Activated T-cell treated with anti-CD3 and anti-CD28 coated beads, Interleukin-2, amount 50 U/mL, for 4 hours (primary cell): ENCODE results near the gene PAWR. TPM values are rescaled to one million over a fixed set of nuclear protein-coding genes. Genes with fewer than 3 reads are reported as not detected.
"Not testable (repeated sequence)": the region's sequence is repeated elsewhere in the genome, so short reads cannot be mapped to it uniquely, and the experiment has no call there.

Source experiments
- ATAC-seq, 2 donors: fragments of 200-7000 bp; cut with Tn5 transposase; one replicate each; pipeline ENCODE4 v1.10.0; 2021
- DNase-seq: peaks from one replicate; pipeline ENCODE4 v3.0.0-alpha.2; 2020
- H3K27me3 Mint-ChIP-seq: one replicate; pipeline ENCODE4 v1.8.0; 2021; ENCODE audit warnings: low read depth, mixed read lengths
- H3K36me3 Mint-ChIP-seq: one replicate; pipeline ENCODE4 v1.8.0; 2022; ENCODE audit warnings: mixed read lengths; ENCODE audit not compliant: insufficient read depth
- H3K4me1 Mint-ChIP-seq: one replicate; pipeline ENCODE4 v1.8.0; 2021; ENCODE audit warnings: low read depth, mixed read lengths
- H3K4me3 Mint-ChIP-seq: one replicate; pipeline ENCODE4 v1.8.0; 2021; ENCODE audit warnings: mild to moderate bottlenecking, moderate library complexity, mixed read lengths
- H3K9me3 Mint-ChIP-seq: one replicate; pipeline ENCODE4 v1.8.0; 2021; ENCODE audit warnings: mixed read lengths
- total RNA-seq, 3 donors: library from RNA; stranded (reverse); gene quantifications; one replicate each; pipeline ENCODE4 v1.2.1, GENCODE V29; 2021

The PAWR gene
- total RNA-seq, 3 donors from 2014 or later = 1.5 to 7.3 (median 7.3) TPM

DNA sequence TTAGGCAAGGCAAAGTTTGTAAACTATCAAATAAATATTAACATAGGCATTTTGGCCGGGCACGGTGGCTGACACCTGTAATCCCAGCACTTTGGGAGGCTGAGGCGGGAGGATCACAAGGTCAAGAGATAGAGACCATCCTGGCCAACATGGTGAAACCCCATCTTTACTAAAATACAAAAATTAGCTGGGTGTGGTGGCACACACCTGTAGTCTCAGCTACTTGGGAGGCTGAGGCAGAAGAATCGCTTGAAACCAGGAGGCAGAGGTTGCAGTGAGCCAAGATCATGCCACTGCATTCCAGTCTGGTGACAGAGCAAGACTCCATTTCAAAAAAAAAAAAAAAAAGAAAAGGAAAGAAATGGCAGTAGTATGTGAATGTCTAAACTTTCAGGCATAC, 43.9 kb downstream of the PAWR start:
- H3K4me3 Mint-ChIP-seq, H3K27me3 Mint-ChIP-seq, ATAC-seq, H3K9me3 Mint-ChIP-seq, H3K4me1 Mint-ChIP-seq, H3K36me3 Mint-ChIP-seq, DNase-seq: not testable (repeated sequence)

DNA sequence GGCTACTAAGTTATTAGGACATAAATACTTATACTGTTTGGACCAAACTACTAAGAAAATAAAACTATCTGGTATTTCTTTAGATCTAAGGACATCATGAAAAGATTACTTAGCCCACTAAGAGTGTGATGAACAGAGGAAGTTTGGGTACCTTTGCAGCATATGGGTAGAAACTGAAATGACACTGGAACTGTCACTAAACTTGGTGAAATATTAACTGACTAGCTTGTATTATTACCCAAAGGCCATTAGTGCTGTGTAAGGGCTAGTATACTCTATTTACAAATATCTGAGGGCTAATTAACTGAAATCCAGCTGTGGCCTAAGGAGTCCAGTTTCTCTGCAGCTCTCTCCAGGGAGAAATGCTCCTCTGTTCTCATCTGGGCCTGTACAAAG, 45.5 kb downstream of the PAWR start:
- H3K36me3 Mint-ChIP-seq = no peaks in the 10 kb centered on the region
- ATAC-seq (no peak), DNase-seq (no peak)
- no peaks in the 10 kb centered on the region for H3K9me3 Mint-ChIP-seq
- no peaks in the 10 kb centered on the region for H3K4me1 Mint-ChIP-seq
- peaks cover 1% of the 10 kb centered on the region for H3K27me3 Mint-ChIP-seq
- H3K4me3 Mint-ChIP-seq = no peak overlapping the region

DNA sequence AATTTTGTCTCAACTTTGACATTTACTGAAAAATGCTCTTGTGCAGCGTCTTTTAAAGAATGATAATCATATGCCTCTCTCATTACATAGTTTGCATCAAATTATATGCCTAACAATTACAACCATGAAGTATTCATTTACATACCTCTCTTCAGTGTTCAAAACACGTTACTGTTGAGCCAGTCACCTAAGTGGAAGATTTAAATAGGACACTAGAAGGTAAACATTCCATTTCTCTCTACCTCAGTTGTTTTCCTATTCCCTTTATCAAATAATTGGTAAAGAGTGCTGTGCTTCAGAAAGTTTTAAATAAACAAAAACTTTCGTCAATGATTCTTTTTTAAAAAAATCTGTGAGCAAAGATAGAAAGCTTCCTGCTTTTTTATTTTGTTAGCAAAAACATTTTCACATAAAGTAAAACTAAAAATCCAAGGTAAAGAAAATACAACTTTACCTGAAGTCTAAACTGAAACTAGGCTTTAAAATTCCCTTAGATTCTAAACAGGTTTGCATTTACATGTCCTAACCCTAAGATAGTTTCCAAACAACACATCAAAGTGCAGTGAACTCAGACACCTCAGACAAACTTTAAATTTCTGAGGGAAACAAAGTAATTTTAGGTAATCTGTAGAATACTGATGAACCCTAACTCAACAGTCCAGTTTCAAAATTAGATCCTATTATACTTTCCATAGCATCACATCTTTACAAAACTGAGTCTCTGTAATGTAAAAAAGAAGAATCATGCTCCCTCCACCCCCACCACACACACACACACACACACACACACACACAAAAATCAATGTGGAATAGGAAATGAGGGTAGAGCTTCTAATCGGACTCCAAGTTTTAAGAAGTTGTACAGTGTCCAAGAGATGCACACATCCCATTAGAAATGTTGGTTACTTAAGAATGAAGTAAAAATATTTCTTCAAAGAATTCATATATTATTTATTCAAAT, 46.2 kb downstream of the PAWR start:
- no peak overlapping the region for H3K4me3 Mint-ChIP-seq
- DNase-seq = no peak
- H3K4me1 Mint-ChIP-seq = no peaks in the 10 kb centered on the region

DNA sequence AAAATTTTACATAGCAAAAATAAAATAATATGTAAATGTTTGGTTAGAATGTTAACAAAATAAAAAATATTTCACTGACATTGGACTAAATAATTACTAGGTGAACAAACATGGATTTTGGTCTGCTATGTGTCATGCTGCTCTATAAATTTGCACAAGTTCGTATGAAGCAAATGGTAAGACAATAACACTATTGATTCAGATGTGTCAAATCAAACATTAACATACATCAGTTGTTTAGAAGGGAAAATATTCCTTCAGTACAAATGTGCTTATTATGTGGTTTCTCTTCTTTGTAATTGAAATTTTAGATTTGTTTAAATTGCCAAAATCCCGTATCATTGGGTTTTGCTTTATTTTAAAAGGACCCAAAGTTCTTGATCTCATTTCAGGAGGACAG, 46.9 kb downstream of the PAWR start:
- ATAC-seq (no peak), DNase-seq (no peak)
- H3K4me1 Mint-ChIP-seq = no peaks in the 10 kb centered on the region
- no peaks in the 10 kb centered on the region for H3K36me3 Mint-ChIP-seq
- H3K4me3 Mint-ChIP-seq = no peak overlapping the region
- no peaks in the 10 kb centered on the region for H3K9me3 Mint-ChIP-seq
- peaks cover 3% of the 10 kb centered on the region for H3K27me3 Mint-ChIP-seq

More for the DNA sequence above, 46.2 kb downstream of the PAWR start:
- Mint-ChIP-seq H3K27me3 (peaks cover 3% of the 10 kb centered on the region), H3K36me3 (no peaks in the 10 kb centered on the region), H3K9me3 (no peaks in the 10 kb centered on the region)
- no peak for ATAC-seq

DNA sequence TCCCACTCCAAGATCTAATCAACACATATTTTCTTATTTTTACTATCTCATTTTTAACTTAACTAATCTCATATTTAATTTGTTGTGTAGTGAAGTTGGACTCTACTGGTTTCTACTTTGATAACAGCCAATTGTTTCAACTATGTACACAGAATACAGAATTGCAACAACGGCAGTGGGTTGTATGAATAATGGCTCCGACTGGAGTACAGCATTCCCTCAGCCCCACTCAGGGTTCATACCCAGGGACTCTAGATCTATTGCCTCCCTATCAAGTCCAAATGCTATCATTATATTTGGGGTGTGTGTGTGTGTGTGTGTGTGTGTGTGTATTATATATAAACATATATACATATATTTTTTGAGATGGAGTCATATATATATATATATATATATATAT, 52.3 kb downstream of the PAWR start:
- H3K4me3 Mint-ChIP-seq = no peak overlapping the region
- H3K27me3 Mint-ChIP-seq = peaks cover 5% of the 10 kb centered on the region
- no peak for DNase-seq
- H3K9me3 Mint-ChIP-seq = no peaks in the 10 kb centered on the region
- no peak for ATAC-seq
- no peaks in the 10 kb centered on the region for H3K4me1 Mint-ChIP-seq
- no peaks in the 10 kb centered on the region for H3K36me3 Mint-ChIP-seq

DNA sequence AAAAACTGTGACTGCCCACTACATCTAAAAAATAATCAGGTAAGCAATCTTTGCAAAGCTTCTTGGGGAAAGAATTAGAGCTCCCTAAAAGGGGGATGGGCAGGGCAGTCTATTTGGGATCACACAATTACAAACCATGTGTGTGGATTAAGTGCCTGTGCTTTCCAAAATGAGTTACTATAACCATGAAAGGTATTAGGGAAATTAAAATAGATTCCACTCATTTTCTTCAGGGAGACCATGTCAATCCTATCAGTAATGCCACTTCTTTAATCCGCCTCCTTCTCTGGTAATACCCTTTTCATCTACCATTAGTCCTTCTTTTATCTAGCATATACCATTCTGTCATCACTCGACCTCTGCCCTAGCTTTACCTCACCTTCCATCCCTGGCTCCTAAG, 53.7 kb downstream of the PAWR start:
- Mint-ChIP-seq H3K9me3 (no peaks in the 10 kb centered on the region), H3K27me3 (peaks cover 5% of the 10 kb centered on the region), H3K4me1 (no peaks in the 10 kb centered on the region), H3K4me3 (no peak overlapping the region), H3K36me3 (no peaks in the 10 kb centered on the region)
- DNase-seq (no peak), ATAC-seq (no peak)

DNA sequence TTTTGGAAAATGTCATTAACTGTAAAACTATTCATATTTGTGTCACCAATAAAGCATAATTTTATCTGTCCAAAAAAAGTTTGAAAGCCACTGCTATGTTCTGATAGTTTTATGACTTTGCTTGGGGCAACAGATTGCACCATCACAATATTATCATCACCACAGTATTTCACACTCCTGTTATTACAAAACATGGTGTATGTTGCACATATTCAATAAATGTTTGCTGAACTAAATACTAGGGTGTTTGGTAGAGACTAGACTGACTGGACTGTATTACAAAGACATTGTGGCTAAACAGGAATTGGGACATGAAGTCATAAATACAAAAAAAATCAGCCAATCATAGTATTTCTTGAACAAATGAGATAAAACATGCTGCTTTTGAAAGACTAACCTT, 55.1 kb downstream of the PAWR start:
- H3K4me1 Mint-ChIP-seq = no peaks in the 10 kb centered on the region
- H3K27me3 Mint-ChIP-seq = peaks cover 5% of the 10 kb centered on the region
- no peak overlapping the region for H3K4me3 Mint-ChIP-seq
- H3K36me3 Mint-ChIP-seq = no peaks in the 10 kb centered on the region
- no peak for ATAC-seq
- no peak for DNase-seq
- no peaks in the 10 kb centered on the region for H3K9me3 Mint-ChIP-seq

DNA sequence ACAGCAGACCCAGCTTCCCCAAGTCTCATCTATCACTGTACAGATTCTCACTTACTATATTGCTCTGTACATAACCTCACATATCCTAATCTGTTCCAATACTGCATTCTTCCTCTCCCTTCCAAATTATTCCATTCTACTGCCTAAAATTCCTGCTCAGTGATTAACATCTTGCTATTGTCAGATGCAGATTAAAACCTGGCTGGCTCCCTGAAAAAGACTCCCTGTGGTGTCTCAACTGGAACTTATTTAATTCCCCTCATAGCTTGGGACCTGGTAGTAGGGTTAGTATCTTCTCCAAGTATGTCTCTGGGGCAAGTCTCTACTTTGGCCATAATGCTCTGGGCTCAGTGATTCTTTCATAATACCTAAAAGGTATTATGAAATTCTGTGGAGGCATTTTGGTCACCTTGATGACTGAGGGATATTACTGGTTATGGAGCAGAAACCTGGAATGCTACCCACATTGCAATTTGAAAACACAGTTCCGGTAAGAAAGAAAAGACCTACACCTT, 55.8 kb downstream of the PAWR start:
- peaks cover 2% of the 10 kb centered on the region for H3K27me3 Mint-ChIP-seq
- H3K4me1 Mint-ChIP-seq = no peaks in the 10 kb centered on the region
- ATAC-seq (no peak), DNase-seq (no peak)
- no peaks in the 10 kb centered on the region for H3K9me3 Mint-ChIP-seq
- H3K36me3 Mint-ChIP-seq = no peaks in the 10 kb centered on the region
- no peak overlapping the region for H3K4me3 Mint-ChIP-seq

DNA sequence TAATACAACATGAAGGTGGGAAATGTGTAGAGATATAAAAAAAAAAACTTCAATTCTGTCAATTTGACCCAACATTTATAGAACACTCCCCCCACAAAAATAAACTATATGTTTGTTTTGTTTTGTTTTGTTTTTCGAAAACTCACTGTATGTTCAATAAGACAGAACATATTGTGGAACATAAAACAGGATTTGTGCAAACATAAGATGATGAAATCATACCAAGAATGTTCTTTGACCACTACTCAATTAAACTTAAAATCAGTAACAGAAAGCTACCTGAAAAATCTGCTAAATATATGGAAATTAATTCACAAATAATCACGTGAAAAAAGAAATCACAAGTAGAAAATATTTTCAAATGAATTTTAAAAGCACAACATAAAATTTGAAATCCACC, 61.2 kb downstream of the PAWR start:
- no peaks in the 10 kb centered on the region for H3K27me3 Mint-ChIP-seq
- no peaks in the 10 kb centered on the region for H3K36me3 Mint-ChIP-seq
- ATAC-seq (no peak), DNase-seq (no peak)
- no peaks in the 10 kb centered on the region for H3K9me3 Mint-ChIP-seq
- no peak overlapping the region for H3K4me3 Mint-ChIP-seq
- H3K4me1 Mint-ChIP-seq = no peaks in the 10 kb centered on the region

DNA sequence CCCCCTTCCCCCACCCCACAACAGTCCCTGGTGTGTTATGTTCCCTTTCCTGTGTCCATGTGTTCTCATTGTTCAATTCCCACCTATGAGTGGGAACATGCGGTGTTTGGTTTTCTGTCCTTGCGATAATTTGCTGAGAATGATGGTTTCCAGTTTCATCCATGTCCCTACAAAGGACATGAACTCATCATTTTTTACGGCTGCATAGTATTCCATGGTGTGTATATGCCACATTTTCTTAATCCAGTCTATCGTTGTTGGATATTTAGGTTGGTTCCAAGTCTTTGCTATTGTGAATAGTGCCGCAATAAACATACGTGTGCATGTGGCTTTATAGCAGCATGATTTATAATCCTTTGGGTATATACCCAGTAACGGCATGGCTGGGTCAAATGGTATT, 64.0 kb downstream of the PAWR start:
- not testable (repeated sequence) for H3K36me3 Mint-ChIP-seq, H3K9me3 Mint-ChIP-seq, H3K4me3 Mint-ChIP-seq, H3K4me1 Mint-ChIP-seq, H3K27me3 Mint-ChIP-seq, ATAC-seq, DNase-seq

DNA sequence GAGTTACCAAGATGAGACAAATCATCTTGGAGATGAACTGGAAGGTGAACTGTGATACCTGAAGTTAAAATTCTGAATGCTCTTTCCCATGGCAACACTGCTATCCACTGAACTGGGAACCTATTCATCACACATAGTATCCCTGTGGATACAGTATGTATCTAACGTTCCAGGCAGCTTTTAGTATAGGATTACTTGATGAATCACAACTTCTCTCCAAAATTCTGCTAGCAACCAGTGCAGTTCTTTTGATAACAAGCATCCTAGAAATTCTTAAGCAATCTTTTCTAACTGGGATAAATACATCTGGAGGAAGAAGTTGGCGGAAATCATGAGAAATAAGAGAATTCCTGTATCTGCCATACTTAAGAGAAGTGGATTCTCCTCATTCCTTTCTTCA, 66.4 kb downstream of the PAWR start:
- ATAC-seq = no peak
- no peaks in the 10 kb centered on the region for H3K27me3 Mint-ChIP-seq

DNA sequence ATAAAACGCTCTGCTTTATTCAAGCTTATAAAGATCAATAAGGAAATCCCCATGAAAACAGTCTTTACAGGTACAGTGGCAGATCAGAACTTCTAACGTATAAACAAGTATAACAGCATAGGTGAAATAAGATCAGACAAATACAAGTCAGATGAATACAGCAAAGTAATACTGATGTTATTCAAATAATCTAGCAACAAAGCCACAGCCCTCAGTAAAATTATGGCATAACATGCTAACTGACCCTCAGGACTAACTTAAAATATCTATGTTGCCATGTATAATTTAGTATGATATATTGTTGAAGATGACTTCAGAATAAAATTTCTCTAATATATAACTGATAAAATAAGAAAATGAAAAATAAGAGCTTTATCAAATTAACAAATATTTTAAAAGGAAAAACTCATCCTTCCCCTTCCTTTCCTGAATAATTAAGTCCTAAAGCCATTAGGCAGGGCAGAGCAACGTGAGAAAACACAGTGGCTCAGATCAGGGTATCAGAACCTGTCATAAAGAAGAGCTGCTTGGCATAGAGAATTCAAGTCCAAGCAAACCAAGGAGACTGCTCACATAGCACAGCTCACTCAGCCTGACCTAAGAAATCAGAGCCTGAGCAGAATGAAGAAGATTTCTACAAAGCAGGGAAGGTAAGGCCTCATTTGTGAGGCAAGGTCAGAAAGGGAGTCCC, 70.7 kb downstream of the PAWR start:
- no peak for DNase-seq
- no peaks in the 10 kb centered on the region for H3K27me3 Mint-ChIP-seq
- no peaks in the 10 kb centered on the region for H3K36me3 Mint-ChIP-seq
- H3K9me3 Mint-ChIP-seq = no peaks in the 10 kb centered on the region
- H3K4me3 Mint-ChIP-seq = no peak overlapping the region
- ATAC-seq = no peak
- no peaks in the 10 kb centered on the region for H3K4me1 Mint-ChIP-seq

More for the DNA sequence above, 66.4 kb downstream of the PAWR start:
- H3K36me3 Mint-ChIP-seq = no peaks in the 10 kb centered on the region
- H3K9me3 Mint-ChIP-seq = no peaks in the 10 kb centered on the region
- H3K4me1 Mint-ChIP-seq = no peaks in the 10 kb centered on the region
- no peak for DNase-seq
- H3K4me3 Mint-ChIP-seq = no peak overlapping the region

DNA sequence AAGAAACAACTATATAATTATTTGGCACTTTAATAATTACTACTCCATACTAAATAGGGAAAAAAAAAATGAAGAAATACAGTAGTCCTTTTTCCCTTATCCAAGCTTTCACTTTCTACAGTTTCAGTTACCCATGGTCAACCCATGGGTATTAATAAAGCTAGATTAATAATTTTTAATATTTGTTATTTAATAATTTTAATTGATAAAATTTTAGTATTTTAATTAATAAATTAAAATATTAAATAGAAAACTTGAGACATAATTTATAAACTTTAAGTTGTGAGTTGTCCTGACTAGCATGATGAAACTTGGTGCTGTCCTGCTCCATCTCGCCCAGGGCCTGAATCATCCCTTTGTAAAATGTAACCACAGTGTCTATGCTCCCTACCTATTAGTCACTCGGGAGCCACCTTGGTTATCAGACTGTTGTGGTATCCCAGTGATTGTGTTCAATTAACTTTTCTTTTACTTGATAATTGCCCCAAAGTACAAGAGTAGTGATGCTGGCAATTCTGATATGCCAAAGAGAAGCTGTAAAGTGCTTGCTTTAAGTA, 71.8 kb downstream of the PAWR start:
- no peaks in the 10 kb centered on the region for H3K9me3 Mint-ChIP-seq
- H3K4me1 Mint-ChIP-seq = no peaks in the 10 kb centered on the region
- H3K36me3 Mint-ChIP-seq = no peaks in the 10 kb centered on the region
- H3K27me3 Mint-ChIP-seq = no peaks in the 10 kb centered on the region
- ATAC-seq (no peak), DNase-seq (no peak)
- no peak overlapping the region for H3K4me3 Mint-ChIP-seq

DNA sequence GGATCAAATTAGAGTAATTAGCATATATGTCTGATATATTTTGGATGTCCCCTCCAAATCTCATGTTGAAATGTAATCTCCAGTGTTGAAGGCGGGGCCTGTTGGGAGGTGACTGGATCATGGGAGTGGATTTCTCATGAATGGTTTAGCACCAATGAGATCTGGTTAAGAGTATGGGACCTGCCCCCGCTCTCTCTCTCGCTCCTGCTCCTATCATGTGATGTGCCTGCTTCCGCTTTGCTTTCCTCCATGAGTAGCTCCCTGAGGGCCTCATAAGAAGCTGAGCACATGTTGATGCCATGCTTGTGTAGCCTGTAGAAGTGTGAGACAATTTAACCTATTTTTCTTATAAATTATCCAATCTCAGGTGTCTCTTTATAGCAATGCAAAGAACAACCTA, 73.1 kb downstream of the PAWR start:
- DNase-seq (no peak), ATAC-seq (no peak)
- Mint-ChIP-seq H3K4me3 (no peak overlapping the region), H3K4me1 (no peaks in the 10 kb centered on the region), H3K36me3 (no peaks in the 10 kb centered on the region), H3K27me3 (no peaks in the 10 kb centered on the region), H3K9me3 (no peaks in the 10 kb centered on the region)
